ENCODE measurements around the gene TRPM3.
"Not testable (repeated sequence)": the region's sequence is repeated elsewhere in the genome, so short reads cannot be mapped to it uniquely, and the experiment has no call there.

Gene TRPM3

GRCh38 chr9:70677055-70677735 is 444.2 kb downstream of the TRPM3 start:
- DNase-seq (ENCODE audit: low read depth in 2 of 2, low spot score in 1 of 2) = no peak

GRCh38 chr9:70675868-70676370 is 445.5 kb downstream of the TRPM3 start:
- DNase-seq (ENCODE audit: low read depth in 2 of 2, low spot score in 1 of 2) = no peak

GRCh38 chr9:70673844-70674243 is 447.6 kb downstream of the TRPM3 start:
- DNase-seq (ENCODE audit: low read depth in 2 of 2, low spot score in 1 of 2) = no peak

GRCh38 chr9:70672161-70672649 is 449.2 kb downstream of the TRPM3 start:
- no peak for DNase-seq (ENCODE audit: low read depth in 2 of 2, low spot score in 1 of 2)

- DNase-seq (ENCODE audit: low read depth in 2 of 2, low spot score in 1 of 2) = no peak
Observed at GRCh38 chr9:70668751-70669150, 452.7 kb downstream of the TRPM3 start.

- no peak for DNase-seq (ENCODE audit: low read depth in 2 of 2, low spot score in 1 of 2)
Observed at GRCh38 chr9:70658765-70659164, 462.7 kb downstream of the TRPM3 start.

GRCh38 chr9:70656281-70656680 is 465.1 kb downstream of the TRPM3 start:
- no peak for DNase-seq (ENCODE audit: low read depth in 2 of 2, low spot score in 1 of 2)

- no peak for DNase-seq (ENCODE audit: low read depth in 2 of 2, low spot score in 1 of 2)
Observed at GRCh38 chr9:70654144-70654543, 467.3 kb downstream of the TRPM3 start.

- not testable (repeated sequence) for DNase-seq (ENCODE audit: low read depth in 2 of 2, low spot score in 1 of 2)
Observed at GRCh38 chr9:70644627-70645026, 476.8 kb downstream of the TRPM3 start.

- DNase-seq (ENCODE audit: low read depth in 2 of 2, low spot score in 1 of 2) = no peak
Observed at GRCh38 chr9:70642341-70642740, 479.1 kb downstream of the TRPM3 start.

- no peak for DNase-seq (ENCODE audit: low read depth in 2 of 2, low spot score in 1 of 2)
Observed at GRCh38 chr9:70641631-70642030, 479.8 kb downstream of the TRPM3 start.

GRCh38 chr9:70641031-70641430 is 480.4 kb downstream of the TRPM3 start:
- DNase-seq (ENCODE audit: low read depth in 2 of 2, low spot score in 1 of 2) = no peak

GRCh38 chr9:70639853-70640814 is 481.3 kb downstream of the TRPM3 start:
- no peak for DNase-seq (ENCODE audit: low read depth in 2 of 2, low spot score in 1 of 2)

- no peak for DNase-seq (ENCODE audit: low read depth in 2 of 2, low spot score in 1 of 2)
Observed at GRCh38 chr9:70635790-70636189, 485.6 kb downstream of the TRPM3 start.

- DNase-seq (ENCODE audit: low read depth in 2 of 2, low spot score in 1 of 2) = no peak
Observed at GRCh38 chr9:70634696-70635095, 486.7 kb downstream of the TRPM3 start.

GRCh38 chr9:70630971-70631370 is 490.4 kb downstream of the TRPM3 start:
- DNase-seq (ENCODE audit: low read depth in 2 of 2, low spot score in 1 of 2) = no peak

- DNase-seq (ENCODE audit: low read depth in 2 of 2, low spot score in 1 of 2) = not testable (repeated sequence)
Observed at GRCh38 chr9:70629080-70629685, 492.2 kb downstream of the TRPM3 start.

- DNase-seq (ENCODE audit: low read depth in 2 of 2, low spot score in 1 of 2) = no peak
Observed at GRCh38 chr9:70625078-70625477, 496.3 kb downstream of the TRPM3 start.

- DNase-seq (ENCODE audit: low read depth in 2 of 2, low spot score in 1 of 2) = no peak
Observed at GRCh38 chr9:70618784-70619183, 502.6 kb downstream of the TRPM3 start.

- DNase-seq (ENCODE audit: low read depth in 2 of 2, low spot score in 1 of 2) = no peak
Observed at GRCh38 chr9:70617033-70617828, 504.2 kb downstream of the TRPM3 start.
